A172 (cell line): ENCODE results near the gene NOP14. TPM values are rescaled to one million over a fixed set of nuclear protein-coding genes. Genes with fewer than 3 reads are reported as not detected.
A peak's percentile ranks its signal among the peaks of the same experiment; 100 is the strongest.
"Not testable (repeated sequence)": the region's sequence is repeated elsewhere in the genome, so short reads cannot be mapped to it uniquely, and the experiment has no call there.

Experiments
- DNase-seq: peaks from one replicate; pipeline ENCODE4 v3.0.0-alpha.2; 2015; ENCODE audit warnings: low spot score
- total RNA-seq: library from RNA; depleted of rRNA; stranded (reverse); fragments of >200 nt; shearing (Covaris generic); gene quantifications from 2 replicates; pipeline ENCODE4 v1.2.3, GENCODE V29; 2014; rRNA removed

NOP14 gene
- total RNA-seq: 23.8 and 33.1 TPM in 2 replicates

DNA sequence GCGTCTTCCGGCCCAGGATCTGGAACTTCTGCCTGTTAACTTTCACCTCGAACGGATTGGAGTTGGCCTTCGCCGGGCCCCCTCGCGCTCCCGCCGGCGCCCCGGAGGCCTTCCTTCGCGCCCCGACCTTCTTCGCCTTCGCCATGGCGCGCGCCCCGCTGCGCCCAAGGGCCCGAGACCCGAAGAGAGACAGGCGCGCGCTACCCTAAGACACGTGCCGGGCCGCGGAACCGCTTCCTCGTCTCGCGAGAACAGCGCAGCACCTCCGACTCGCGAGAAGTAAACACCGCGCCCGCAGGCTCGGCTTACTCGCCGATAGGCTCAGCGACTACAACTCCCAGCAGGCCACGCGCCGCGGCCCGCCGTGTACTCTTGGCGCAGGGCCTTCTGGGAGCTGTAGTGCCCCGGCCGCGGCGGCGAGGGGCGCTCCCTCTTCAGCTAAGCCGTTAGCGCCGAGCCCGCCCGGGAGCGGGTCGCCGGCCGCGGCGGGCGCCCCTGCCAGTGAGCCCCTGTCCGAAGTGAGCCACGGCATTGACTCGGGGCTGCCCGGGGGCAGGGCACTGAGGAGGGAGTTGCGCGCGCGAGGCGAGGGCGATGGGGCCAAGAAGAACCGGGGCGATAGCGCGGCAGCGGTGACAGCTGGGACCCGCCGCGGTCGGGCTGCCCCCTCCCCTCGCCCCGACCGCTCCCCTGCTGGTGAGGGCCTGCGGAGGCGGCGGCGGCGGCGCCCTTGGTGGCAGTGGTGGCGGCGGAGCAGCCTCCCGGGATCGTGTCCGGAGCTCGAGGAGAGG lies at the start of gene NOP14, which contains the start of gene GRK4:
Gene NOP14, minus strand, starts transcription at position 232 of the 791 bp plus-strand sequence. Its CDS starts 87 bp downstream, at position 145.
Gene GRK4, plus strand, starts transcription at position 397 of the 791 bp plus-strand sequence. CDS start 500 bp downstream, outside the sequence.
- peak; percentile 92 for DNase-seq

DNA sequence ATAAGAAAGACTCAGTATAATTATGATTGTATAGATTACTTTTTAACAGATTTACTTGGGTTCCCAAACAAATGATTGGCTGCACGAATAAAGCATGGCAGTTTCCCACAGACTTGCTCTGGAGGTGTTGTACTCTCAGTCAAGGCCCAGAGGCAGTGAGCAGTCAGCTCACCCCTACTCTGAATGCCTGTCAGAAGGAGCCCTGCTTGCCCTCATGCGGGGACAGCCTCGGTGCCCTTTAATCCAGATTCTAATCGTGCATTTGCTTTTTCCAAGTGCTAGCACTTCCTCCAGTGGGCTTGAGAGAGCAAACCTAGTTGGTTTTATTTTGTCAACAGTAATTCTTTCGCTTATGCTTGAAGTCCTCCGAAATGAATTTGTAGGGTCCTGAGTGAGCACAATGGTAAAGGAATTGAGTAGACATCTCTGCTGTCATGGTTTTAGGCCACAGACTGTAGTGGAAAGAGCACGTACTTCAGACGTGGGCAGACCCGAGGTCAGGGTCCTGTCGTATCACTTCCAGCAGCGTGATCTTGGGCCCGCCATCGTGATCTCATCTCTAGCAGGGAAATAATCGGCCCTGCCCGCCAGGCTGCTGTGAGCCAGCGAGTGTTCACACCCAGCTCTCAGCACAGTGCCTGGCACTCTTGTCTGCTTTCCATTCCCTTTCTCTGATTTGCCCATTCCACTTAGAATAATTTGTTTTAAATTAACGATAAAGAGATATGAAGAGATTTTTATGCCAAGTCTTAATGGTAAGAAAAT lies 48.4 kb upstream of the NOP14 start:
- DNase-seq: no peak

GRCh38 chr4:3010998-3011397 lies 47.8 kb upstream of the NOP14 start:
- DNase-seq: no peak

DNA sequence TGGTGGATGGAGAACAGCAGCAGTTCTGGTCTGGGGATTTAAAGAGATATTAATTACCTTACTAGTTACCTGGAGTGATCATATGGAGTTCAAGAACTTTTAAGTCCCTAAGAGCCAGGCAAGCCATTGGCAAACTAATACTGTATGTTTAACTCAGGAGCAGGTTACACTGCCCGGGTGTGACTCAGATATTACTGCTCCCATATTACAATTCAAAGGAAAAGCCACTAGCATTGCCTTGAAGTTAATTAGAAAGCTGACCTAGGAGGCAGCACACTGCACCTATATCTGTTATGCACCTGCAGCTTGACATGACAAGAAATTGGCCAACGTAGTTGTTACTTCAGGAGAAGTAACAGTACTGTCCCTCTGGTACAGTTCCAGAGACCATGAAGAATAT lies 47.4 kb upstream of the NOP14 start:
- DNase-seq: no peak

DNA sequence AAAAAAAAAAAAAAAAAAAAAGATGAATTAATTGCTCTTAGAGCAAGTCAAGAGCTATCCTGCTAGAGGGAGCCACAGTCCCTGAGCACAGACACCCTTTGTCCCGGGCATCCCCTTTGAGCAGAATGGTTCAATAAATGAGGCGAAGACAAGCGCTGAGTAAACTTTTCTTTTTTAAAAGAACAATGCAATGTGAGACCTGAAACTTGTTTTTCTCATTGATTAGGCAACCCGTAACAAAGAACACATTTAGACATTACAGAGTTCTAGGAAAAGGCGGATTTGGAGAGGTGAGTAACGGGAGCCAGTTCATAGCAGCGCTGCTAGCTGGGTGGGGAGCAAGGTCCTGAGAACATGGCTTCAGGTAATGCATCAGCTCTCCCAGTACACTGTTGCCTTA lies 46.2 kb upstream of the NOP14 start:
- no peak for DNase-seq

- DNase-seq: no peak
Observed at GRCh38 chr4:3007724-3008123, 44.5 kb upstream of the NOP14 start.

DNA sequence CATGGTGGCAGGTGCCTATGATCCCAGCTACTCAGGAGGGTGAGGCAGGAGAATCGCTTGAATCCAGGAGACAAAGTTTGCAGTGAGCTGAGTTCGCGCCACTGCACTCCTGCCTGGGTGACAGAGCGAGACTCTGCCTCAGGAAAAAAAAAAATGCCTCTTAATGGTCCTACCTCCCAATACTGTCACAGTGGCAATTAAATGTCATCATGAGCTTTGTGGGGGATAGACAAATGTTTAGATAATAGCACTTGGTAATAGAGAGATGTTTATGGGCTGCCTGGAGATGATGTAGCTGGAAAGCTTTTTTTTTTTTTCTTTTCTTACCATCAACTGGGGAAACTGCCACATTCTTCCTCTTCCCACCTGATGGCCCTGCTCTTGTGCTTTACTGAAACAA lies 33.2 kb upstream of the NOP14 start:
- no peak for DNase-seq

DNA sequence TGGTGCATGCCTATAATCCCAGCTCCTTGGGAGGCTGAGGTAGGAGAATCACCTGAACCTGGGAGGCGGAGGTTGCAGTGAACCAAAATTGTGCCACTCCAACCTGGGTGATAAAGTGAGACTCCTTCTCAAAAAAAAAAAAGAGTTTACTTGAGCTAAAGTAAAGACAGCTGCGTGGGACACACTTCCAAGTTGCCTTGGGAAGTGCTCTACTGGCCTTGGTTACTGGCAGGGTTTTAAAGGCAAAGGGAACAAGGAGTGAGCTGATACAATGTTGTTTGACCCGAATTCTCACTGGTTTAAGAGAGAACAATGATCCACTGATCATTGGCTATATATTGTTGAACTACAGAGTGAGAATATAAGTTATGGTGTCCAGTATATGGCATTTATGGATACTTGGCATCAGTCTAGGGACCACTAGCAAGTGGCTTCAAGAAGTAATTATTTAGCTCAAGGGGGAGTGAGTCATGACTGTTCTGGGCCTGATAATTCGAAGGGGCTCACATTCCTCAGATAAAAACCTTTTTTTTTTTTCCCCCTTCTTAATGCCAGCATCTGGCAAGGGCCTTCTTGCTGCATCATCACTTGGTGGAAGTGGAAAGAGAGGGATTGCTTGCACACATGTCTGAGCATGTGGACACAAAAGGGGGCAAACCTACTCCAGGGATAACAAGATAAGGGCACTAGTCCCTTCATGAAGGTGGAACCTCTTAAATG lies 32.5 kb upstream of the NOP14 start:
- no peak for DNase-seq

DNA sequence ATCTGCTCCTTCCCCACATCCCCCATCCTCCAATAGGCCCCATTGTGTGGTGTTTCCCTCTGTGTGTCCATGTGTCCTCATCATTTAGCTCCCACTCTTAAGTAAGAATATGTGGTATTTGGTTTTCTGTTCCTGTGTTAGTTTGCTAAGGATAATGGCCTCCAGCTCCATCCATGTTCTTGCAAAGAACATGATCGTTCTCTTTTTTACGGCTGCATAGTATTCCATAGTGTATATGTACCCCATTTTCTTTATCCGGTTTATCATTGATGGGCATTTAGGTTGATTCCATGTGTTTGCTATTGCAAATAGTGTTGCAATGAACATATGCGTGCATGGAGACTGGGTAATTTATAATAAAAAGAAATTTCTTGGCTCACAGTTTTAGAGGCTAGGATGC lies 31.7 kb upstream of the NOP14 start:
- DNase-seq: no peak

GRCh38 chr4:2991243-2991642 lies 28.0 kb upstream of the NOP14 start:
- DNase-seq: no peak

GRCh38 chr4:2983715-2984114 lies 20.5 kb upstream of the NOP14 start:
- DNase-seq: not testable (repeated sequence)

DNA sequence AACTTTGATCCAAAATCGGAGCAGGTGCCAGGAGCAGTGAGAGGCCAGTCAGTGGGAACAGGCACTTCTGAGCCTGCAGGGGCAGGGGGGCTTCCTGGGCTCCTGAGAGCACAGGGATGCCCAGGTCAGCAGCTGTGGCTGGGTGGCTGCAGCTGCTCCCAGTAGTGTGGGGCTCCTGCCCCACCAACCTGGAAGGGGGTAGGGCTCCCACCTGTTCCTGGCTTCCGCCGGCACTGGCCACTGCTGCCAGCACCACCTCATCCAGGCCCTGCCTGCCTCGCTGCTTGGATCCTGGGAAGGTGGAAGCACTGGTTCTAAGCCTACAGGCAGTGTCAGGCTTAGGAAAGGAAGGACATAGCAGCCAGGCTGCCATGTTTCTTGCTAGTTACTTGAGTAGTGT lies 18.8 kb upstream of the NOP14 start:
- no peak for DNase-seq

- no peak for DNase-seq
Observed at GRCh38 chr4:2981256-2981819, 18.1 kb upstream of the NOP14 start.

GRCh38 chr4:2977211-2978088 lies 14.2 kb upstream of the NOP14 start:
- DNase-seq: peak; percentile 53

- DNase-seq: no peak
Observed at GRCh38 chr4:2971275-2971674, 8.1 kb upstream of the NOP14 start.

GRCh38 chr4:2968381-2968780 lies 5.2 kb upstream of the NOP14 start:
- no peak for DNase-seq

DNA sequence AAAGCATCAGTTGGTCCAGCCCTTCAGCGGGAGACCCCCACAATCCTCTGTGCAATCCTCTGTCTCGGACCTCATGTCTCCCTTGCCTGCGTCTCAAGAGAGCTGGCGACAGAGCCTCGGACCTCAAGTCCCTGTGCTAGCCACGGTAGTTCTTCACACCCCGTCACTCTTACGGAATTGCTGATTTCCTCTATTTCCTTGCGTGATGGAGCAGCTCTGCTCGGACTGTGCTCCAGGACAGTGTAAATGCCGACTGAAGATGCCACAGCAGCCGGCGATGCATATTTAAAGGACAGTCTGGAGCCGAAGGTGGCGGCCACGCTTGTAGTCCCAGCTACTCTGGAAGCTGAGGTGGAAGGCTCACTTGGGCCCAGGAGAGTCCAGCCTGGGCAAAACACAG lies 2.1 kb upstream of the NOP14 start:
- DNase-seq: no peak

GRCh38 chr4:2964706-2965258 lies 1.6 kb upstream of the NOP14 start:
- DNase-seq: no peak

- no peak for DNase-seq
Observed at GRCh38 chr4:2963966-2964471, 813 bp upstream of the NOP14 start.

DNA sequence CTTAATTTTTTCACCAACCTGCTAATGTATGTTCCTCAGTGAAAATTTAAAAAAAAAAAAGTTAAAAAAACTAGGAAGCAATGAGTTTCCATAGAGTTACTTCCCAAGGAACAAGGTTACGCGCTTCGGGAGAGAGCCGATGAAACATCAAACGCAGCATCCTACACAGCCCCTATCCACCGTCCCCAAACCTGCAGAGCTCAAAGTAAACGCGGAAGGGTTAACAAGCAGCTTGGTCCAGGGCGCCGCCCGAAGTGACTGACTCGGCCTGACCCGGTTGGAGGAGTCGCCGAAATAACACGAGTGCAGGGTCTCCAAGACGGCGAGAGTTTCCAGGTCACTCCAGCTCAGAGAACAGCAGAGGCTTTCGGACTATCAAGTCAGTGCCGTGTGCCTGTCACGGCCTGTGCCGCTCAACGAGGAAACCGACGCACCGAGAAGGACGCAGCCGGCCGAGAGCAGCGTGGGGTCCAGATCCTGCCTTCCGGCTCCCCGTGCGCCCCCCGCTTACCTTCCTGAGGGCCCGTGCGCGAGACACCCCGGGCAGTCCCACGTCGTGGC lies 512 bp downstream of the NOP14 start:
- DNase-seq: peak; percentile 26
